Stimulated activated CD8-positive, alpha-beta memory T cell treated with anti-CD3 and anti-CD28 coated beads, Interleukin-12 subunit alpha, Interleukin-12 subunit beta, amount 100 ng/mL, for 24 hours (primary cell): ENCODE data around the gene BOLL.
"Not testable (repeated sequence)": the region's sequence is repeated elsewhere in the genome, so short reads cannot be mapped to it uniquely, and the experiment has no call there.

Experiments used
- DNase-seq: peaks from one replicate; pipeline ENCODE4 v3.0.0-alpha.2; 2020; ENCODE audit errors: extremely low read depth

BOLL gene, protein sequence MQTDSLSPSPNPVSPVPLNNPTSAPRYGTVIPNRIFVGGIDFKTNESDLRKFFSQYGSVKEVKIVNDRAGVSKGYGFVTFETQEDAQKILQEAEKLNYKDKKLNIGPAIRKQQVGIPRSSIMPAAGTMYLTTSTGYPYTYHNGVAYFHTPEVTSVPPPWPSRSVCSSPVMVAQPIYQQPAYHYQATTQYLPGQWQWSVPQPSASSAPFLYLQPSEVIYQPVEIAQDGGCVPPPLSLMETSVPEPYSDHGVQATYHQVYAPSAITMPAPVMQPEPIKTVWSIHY

GRCh38 chr2:197784956-197785941 is at the start of gene BOLL:
Gene BOLL, minus strand, starts transcription at chr2:197785319. Its CDS starts 3,469 bp downstream, at chr2:197781850.
- DNase-seq, result no peak

DNA sequence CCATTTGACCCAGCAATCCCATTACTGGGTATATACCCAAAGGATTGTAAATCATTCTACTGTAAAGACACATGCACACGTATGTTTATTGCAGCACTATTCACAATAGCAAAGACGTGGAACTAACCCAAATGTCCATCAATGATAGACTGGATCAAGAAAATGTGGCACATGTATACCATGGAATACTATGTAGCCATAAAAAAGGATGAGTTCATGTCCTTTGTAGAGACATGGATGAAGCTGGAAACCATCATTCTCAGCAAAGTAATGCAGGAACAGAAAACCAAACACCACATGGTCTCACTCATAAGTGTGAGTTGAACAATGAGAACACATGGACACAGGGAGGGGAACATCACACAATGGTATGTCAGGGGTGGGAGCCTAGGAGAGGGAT is 49.7 kb upstream of the BOLL start:
- not testable (repeated sequence) for DNase-seq

- no peak for DNase-seq
These were observed 43.5 kb upstream of the BOLL start for GRCh38 chr2:197828464-197829135.

- no peak for DNase-seq
These were observed 42.5 kb upstream of the BOLL start for GRCh38 chr2:197827618-197828017.

DNA sequence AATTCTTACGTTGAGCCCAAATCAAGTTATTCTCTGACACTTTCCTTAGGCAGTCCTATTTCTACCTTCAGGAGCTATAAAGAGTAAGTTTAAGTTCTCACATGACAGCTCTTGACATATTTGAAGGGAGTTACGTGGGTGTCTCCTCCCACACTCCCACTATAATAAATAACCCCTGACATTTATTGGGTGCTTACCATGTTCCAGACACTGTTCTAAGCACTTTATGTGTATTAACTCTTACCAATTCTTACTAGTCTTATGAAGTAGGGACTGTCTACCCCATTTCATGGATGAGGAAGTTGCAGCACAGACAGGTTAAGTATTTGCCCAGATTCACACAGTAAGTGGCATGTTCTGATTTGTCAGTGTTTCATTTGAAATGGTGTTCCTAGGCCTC is 37.2 kb upstream of the BOLL start:
- no peak for DNase-seq

GRCh38 chr2:197821550-197822289 is 36.6 kb upstream of the BOLL start:
- no peak for DNase-seq

DNA sequence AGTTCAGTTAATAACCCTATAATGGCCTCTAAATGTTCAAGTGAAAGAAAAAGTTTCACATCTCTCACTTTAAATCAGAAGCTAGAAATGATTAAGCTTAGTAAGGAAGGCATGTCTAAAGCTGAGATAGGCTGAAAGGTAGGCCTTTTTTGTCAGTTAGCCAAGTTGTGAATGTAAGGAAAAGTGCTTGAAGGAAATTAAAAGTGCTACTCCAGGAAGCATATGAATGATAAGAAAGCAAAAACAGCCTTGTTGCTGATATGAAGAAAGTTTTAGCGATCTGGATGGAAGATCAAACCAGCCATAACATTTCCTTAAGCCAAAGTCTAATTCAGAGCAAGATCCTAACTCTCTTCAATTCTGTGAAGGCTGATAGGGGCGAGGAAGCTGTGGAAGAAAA is 29.4 kb upstream of the BOLL start:
- no peak for DNase-seq

DNA sequence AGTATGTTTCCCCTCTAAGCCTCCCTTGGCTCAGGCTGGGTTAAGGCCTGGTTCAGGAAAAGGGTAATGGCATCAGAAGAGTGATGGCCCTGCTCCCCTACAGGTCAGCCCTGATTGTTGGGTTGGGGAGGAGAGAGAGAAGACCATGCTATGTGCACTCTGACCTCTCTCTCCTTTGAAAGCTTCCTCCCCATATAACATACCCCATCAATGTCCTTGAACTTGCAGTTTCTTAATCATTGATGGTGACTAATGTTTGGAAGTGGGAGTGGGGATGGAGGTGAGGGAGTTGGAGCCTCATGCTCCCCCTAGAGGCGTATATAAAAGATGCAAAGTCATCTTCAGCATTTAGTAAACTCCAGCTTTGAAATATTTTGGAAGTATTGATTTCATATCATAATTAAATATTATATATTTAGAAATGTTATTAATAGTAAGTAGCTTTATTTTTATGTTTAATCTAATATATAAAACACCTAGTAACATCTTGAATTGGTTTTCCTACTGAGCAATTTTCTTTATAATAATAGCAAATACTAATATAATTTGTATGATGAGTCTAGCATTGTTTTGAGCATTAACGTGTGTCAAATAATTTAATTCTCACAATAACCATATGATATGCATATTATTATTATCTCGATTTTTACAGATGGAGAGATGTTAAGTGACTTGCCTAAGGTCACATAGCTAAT is 28.1 kb upstream of the BOLL start:
- DNase-seq, result no peak

DNA sequence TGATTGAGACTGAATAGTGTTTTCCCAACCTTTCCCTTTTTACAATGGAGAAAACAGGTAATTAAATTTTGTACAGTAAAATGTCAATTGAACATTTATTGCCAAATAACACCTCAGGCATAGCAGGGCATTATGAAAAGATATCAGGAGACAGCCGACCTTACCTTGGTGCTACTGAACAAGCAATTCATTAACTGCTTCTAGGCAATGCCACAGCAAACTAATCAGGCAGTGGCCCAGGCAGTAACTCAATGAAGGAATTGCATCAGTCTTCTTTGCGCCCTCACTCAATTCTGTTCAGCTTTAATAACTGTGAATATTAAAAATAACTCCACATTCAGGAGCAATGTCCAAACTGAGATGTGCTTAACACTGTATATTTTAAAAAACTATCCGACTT is 25.4 kb upstream of the BOLL start:
- no peak for DNase-seq

GRCh38 chr2:197810016-197810415 is 24.9 kb upstream of the BOLL start:
- no peak for DNase-seq

DNA sequence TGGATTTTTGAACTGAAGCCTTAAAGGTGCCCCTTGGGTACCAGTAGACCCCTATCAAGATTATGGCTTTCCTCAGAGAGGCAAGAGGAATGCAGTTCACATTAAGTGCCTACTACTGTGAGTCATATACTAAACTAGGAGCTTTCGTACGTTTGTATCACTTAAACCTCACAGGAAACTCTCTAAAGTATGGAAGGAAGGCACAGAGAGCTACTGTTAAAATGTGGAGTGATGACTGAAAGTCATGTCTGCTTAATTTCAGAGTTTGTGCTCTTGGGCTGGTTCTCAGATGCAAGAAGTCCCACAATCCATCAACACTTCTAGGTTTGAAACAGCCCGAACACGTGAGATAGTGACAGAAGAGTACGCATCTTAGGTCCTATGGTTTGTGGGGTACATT is 23.9 kb upstream of the BOLL start:
- no peak for DNase-seq

GRCh38 chr2:197805715-197806633 is 20.9 kb upstream of the BOLL start:
- no peak for DNase-seq

DNA sequence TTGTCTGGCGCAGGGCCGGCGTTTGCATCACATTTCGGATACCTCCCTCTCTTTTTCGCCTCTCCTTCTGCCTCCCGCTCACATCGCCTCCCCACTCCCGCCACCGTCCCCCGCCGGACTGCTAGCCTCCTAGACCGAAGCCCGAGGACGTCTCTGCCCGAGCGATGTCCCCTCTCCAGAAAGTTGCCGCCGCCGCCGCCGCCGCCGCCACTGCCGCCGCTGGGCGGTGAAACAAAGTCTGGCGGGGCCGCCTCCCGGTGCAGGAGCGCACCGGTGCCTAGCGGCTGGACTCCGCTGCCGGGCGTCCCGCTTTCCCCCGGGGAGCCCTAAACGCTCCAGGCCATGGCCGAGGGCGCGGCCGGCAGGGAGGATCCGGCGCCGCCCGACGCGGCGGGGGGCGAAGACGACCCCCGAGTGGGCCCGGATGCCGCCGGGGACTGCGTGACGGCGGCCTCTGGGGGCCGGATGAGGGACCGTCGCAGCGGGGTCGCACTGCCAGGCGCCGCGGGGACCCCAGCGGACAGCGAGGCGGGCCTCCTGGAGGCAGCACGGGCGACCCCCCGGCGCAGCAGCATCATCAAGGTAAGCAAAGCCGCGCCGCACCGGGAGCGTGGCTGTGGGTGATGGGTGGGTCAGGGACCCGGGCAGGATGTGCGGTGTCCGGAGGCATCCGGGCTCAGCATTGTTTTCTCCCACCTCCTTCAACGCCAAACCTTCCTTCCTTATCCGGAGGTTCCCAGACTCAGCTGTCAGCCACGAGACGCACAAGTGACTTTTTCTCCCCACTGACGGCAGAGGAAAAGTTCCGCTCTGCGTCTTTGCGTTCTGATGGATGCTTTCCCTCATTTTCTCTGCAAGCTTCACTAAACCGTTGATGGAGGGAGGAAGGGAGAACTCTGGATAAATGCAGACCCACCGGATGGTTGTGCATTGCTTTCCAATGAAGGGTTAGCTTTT is 19.9 kb upstream of the BOLL start:
- no peak for DNase-seq

GRCh38 chr2:197804049-197804757 is 19.1 kb upstream of the BOLL start, which contains the start of gene PLCL1:
Gene PLCL1, plus strand, starts transcription at chr2:197804593.
- peak; percentile 74 for DNase-seq

GRCh38 chr2:197803033-197803444 is 17.9 kb upstream of the BOLL start:
- DNase-seq, result no peak

DNA sequence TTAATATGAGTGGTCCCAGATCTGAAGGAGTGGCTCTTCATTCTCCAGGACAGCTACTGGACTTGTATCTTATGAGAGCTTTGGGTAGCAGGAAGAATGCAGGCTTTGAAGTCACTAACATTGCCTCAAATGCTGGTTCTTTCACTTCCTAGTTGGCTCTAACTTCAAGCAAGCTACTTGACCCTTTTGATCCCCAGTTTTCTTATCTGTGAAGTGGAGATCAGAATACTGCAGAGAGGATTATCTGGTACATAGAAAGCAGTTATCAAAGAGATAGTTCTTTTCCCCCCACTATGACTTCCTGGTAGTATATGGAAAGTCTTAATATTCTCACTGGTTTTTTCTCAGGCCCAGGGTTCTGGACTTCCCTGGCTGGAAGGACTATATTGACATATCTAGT is 15.9 kb upstream of the BOLL start:
- no peak for DNase-seq

GRCh38 chr2:197800091-197800490 is 15.0 kb upstream of the BOLL start:
- no peak for DNase-seq

DNA sequence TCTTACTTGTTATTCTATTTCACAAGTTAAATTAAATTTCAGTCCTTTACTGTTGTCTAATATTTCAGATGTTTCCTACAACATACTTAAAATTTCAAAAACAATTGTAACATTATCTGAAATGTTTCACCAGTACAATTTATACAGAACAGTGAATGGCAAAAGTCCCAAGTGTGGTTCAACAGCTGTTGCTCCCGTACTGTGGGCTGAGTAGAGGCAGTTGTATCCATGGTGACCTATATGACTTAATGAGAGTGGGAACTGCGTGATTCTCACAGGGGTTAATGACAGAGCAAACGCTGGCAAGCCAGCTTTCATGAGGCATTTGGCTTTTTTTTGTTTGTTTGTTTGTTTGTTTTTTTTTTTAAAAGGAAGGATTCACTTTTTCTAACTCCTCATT is 13.9 kb upstream of the BOLL start:
- no peak for DNase-seq
